ENCODE data around the gene FAM20A.

GRCh38 chr17:68608515-68609130 lies 7.5 kb upstream of the FAM20A start:
- TF ChIP-seq CTCF (IDR thresholded peaks at IDR 0.05 in 2 of 3, conservative IDR thresholded peaks at IDR 0.05 in 1 of 3; ENCODE audit: borderline replicate concordance in 1 of 3, insufficient read depth in 1 of 3, low read depth in 2 of 3, low read length in 2 of 3) (no peak), EGR1 (IDR thresholded peaks at IDR 0.05; ENCODE audit: low read depth) (no peak), REST (IDR thresholded peaks at IDR 0.05; ENCODE audit: low read depth) (no peak), EZH2 (IDR thresholded peaks at IDR 0.05) (no peak), ZBTB33 (IDR thresholded peaks at IDR 0.05; ENCODE audit: extremely low read depth, insufficient replicate concordance, low read length) (no peak), CEBPB (IDR thresholded peaks at IDR 0.05; ENCODE audit: low read depth) (no peak), RAD21 (IDR thresholded peaks at IDR 0.05; ENCODE audit: low read depth) (no peak), POLR2AphosphoS5 (IDR thresholded peaks at IDR 0.05; ENCODE audit: low read depth, low read length) (no peak), SIN3A (IDR thresholded peaks at IDR 0.05; ENCODE audit: low read depth) (no peak)

Measured in HCT116 (cell line).